HG02852 (cell line): ENCODE data around the gene CD180.

ENCODE experiments used
- ATAC-seq: cut with Tn5 transposase; IDR thresholded peaks from one replicate; pipeline ENCODE4 v1.9.1; 2021; ENCODE audit warnings: mild to moderate bottlenecking, moderate library complexity; ENCODE audit not compliant: unreplicated experiment

Gene CD180

DNA sequence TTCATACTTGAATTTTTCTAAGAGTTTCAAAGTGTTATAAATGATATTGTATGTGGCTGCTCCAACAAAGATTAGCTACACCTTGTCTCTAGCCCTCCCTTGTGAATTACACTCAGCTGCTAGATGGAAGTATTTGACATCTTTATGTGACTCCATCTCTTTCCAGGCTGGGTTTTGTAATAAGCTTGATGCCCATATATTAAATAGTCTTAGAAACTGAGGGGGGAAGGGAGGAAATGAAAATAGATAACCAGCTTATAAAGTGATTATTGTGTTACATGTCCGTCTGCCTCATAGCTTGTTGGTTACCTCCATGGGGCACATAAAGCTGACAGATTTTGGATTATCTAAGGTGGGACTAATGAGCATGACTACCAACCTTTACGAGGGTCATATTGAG lies 63.4 kb downstream of the CD180 start:
- no peak for ATAC-seq

DNA sequence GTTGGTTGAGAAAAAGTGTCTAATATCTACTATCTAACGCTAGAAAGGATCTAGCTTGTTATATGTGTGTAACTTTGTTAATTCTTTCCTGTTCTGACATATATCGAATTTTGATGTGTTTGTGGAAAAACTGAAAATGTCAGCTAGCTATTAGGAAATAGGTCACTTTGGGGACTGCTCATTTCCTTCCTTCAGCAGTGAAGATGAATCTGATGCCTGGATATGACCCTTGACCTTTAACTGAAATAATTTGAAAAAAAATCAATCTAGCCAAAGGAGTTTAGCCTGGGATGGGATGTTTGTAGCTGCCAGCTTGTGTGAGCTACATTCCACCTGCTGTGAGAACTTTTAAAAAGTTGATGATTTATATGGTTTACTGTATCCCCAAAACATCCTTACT lies 66.8 kb downstream of the CD180 start:
- no peak for ATAC-seq
